Fibroblast of skin of scalp (primary cell): ENCODE results near the gene PRM2.

Source experiments
- DNase-seq: peaks from one replicate; pipeline ENCODE4 v3.0.0-alpha.2; 2013

Gene PRM2

GRCh38 chr16:11245988-11246387, 30.3 kb downstream of the PRM2 start:
- DNase-seq, result no peak

- DNase-seq, result no peak
Observed at GRCh38 chr16:11245222-11245737, 31.0 kb downstream of the PRM2 start.

GRCh38 chr16:11242658-11243057, 33.6 kb downstream of the PRM2 start:
- no peak for DNase-seq

GRCh38 chr16:11241480-11242204, 34.6 kb downstream of the PRM2 start:
- DNase-seq, result no peak

GRCh38 chr16:11240636-11241473, 35.4 kb downstream of the PRM2 start:
- DNase-seq, result no peak

GRCh38 chr16:11239644-11240632, 36.3 kb downstream of the PRM2 start:
- DNase-seq, result no peak

- no peak for DNase-seq
Observed at GRCh38 chr16:11238272-11239202, 37.7 kb downstream of the PRM2 start.

- DNase-seq, result no peak
Observed at GRCh38 chr16:11236461-11237254, 39.6 kb downstream of the PRM2 start.

GRCh38 chr16:11235703-11235991, 40.6 kb downstream of the PRM2 start:
- no peak for DNase-seq

- no peak for DNase-seq
Observed at GRCh38 chr16:11234884-11235702, 41.2 kb downstream of the PRM2 start.

GRCh38 chr16:11233727-11234376, 42.4 kb downstream of the PRM2 start:
- no peak for DNase-seq

GRCh38 chr16:11232852-11233726, 43.2 kb downstream of the PRM2 start:
- DNase-seq, result no peak

- DNase-seq, result no peak
Observed at GRCh38 chr16:11232302-11232851, 43.9 kb downstream of the PRM2 start.

- DNase-seq, result no peak
Observed at GRCh38 chr16:11231367-11231970, 44.8 kb downstream of the PRM2 start.

GRCh38 chr16:11229906-11230305, 46.4 kb downstream of the PRM2 start:
- DNase-seq, result no peak

GRCh38 chr16:11229432-11229831, 46.8 kb downstream of the PRM2 start:
- no peak for DNase-seq
